Hematopoietic multipotent progenitor cell (in vitro differentiated cells): ENCODE results near the gene GPR158. TPM values are rescaled to one million over a fixed set of nuclear protein-coding genes. Genes with fewer than 3 reads are reported as not detected.

ENCODE experiments used
- DNase-seq, 3 donors: peaks; one replicate each; pipeline ENCODE4 v3.0.0-alpha.2; 2011 to 2015; ENCODE audit warnings: low read depth in 2 of 3, low spot score in 2 of 3
- small RNA-seq: library from RNA; depleted of rRNA; stranded (forward); fragments of <200 nt; gene quantifications from one replicate; pipeline ENCODE3, GENCODE V24; 2012
- total RNA-seq: library from RNA; depleted of rRNA; stranded (reverse); fragments of >200 nt; gene quantifications from one replicate; pipeline ENCODE4 v1.2.3, GENCODE V29; 2012

Gene GPR158
- total RNA-seq, 1 donor = under 0.01 TPM

- no peak for DNase-seq
These were observed 467.9 kb downstream of the GPR158 start for GRCh38 chr10:25642721-25643120.

GRCh38 chr10:25646371-25646770 is 471.6 kb downstream of the GPR158 start:
- DNase-seq = no peak

GRCh38 chr10:25651534-25651933 is 476.7 kb downstream of the GPR158 start:
- DNase-seq = no peak

Small RNA genes lying within 50 kb of the gene (small RNA-seq; reads per million reads assigned to genes)
- gene RN7SKP220 = not detected

Other genes with a start within 250 kb of the GPR158 start
- 3.5 TPM for gene PRTFDC1, start 222.4 kb upstream of the GPR158 start, total RNA-seq
- gene ENKUR, start 158.8 kb upstream of the GPR158 start, total RNA-seq = under 0.01 TPM
- gene THNSL1, start 158.4 kb upstream of the GPR158 start, total RNA-seq = 3.0 TPM